Neural cell (in vitro differentiated cells): ENCODE data around the gene SLC10A3.

ENCODE experiments used
- EZH2 ChIP-seq: fragments of 200-600, 300-800 bp; shearing (Covaris generic), sonication (generic); IDR thresholded peaks from 2 replicates; pipeline ENCODE4 v1.6.1; 2014; ENCODE audit warnings: antibody characterized with exemption, low read length, borderline replicate concordance, mild to moderate bottlenecking; ENCODE audit not compliant: insufficient read depth, poor library complexity, severe bottlenecking
- MXI1 ChIP-seq: fragments of 450-650 bp; conservative IDR thresholded peaks from 2 replicates; pipeline ENCODE4 v1.6.1; 2014; ENCODE audit warnings: antibody characterized with exemption, mild to moderate bottlenecking; ENCODE audit not compliant: poor library complexity, severe bottlenecking
- TF ChIP-seq, protein P1 (sequence below): fragments of 450-650 bp; IDR thresholded peaks from 2 replicates; pipeline ENCODE4 v1.5.1; 2014; ENCODE audit warnings: antibody characterized with exemption, mild to moderate bottlenecking, moderate library complexity; ENCODE audit not compliant: poor library complexity, severe bottlenecking

DNA sequence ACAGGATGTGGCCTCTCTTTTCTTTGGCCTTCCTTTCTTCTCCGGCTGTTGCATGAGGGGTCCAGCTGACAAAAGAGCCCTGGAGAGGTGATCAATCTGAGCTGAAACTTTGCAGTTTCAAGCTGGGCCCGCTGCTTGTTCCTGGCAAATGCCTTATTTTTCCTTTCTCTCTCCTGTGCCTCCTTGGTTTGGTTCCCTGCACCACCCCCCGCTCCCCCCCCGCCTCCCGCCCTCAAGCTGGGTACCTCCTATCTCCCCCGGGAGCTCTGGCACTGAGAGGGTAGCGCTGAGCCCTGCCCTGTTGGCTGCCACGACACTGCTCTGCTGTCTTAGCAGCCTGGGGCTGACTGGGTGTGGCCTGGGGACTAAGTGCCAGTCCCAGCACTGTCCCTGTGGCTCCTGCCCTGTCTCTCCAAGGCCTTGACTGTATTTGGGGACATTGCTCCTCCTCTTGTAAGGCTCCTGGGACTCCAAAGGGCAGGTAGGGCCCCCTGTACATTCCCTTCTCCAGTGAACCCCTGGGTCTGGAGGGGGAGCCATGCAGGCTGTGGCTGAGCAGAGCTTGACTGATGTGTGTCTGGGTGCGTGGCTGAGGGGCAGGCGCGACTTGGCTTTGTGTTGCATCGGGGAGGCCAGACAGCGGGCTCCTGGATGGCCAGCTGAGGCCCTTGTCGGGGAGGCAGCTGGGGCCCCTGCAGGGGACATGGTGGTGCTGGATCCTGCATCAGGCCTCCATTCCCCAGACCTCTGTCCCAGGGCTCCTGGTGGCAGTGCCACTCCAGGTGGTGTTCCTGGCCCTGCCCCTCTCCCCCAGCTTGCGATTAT is 31.3 kb downstream of the SLC10A3 start:
- TF ChIP-seq, protein P1, sequence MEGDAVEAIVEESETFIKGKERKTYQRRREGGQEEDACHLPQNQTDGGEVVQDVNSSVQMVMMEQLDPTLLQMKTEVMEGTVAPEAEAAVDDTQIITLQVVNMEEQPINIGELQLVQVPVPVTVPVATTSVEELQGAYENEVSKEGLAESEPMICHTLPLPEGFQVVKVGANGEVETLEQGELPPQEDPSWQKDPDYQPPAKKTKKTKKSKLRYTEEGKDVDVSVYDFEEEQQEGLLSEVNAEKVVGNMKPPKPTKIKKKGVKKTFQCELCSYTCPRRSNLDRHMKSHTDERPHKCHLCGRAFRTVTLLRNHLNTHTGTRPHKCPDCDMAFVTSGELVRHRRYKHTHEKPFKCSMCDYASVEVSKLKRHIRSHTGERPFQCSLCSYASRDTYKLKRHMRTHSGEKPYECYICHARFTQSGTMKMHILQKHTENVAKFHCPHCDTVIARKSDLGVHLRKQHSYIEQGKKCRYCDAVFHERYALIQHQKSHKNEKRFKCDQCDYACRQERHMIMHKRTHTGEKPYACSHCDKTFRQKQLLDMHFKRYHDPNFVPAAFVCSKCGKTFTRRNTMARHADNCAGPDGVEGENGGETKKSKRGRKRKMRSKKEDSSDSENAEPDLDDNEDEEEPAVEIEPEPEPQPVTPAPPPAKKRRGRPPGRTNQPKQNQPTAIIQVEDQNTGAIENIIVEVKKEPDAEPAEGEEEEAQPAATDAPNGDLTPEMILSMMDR, result no peak
- no peak for TF ChIP-seq EZH2
- TF ChIP-seq MXI1, result no peak
